Activated naive CD4-positive, alpha-beta T cell treated with Interleukin-2 at 50 U/mL for 16 hours (primary cell): ENCODE results near the gene STEAP2.

ENCODE experiments used
- DNase-seq: peaks from one replicate; pipeline ENCODE4 v3.0.0-alpha.2; 2020

STEAP2 gene

GRCh38 chr7:90194911-90195809 is 16.4 kb upstream of the STEAP2 start:
- DNase-seq: no peak

GRCh38 chr7:90201500-90202195 is 9.9 kb upstream of the STEAP2 start:
- DNase-seq: no peak

- DNase-seq: no peak
These were observed 3.6 kb upstream of the STEAP2 start for GRCh38 chr7:90207956-90208355.

- DNase-seq: no peak
These were observed 1.8 kb upstream of the STEAP2 start for GRCh38 chr7:90209776-90210175.

- DNase-seq: no peak
These were observed 1.1 kb upstream of the STEAP2 start for GRCh38 chr7:90210475-90210874.

- DNase-seq: no peak
These were observed 559 bp upstream of the STEAP2 start for GRCh38 chr7:90210981-90211380.

- no peak for DNase-seq
These were observed 582 bp downstream of the STEAP2 start for GRCh38 chr7:90212149-90212495.

GRCh38 chr7:90213521-90213920 is 2.0 kb downstream of the STEAP2 start:
- no peak for DNase-seq

GRCh38 chr7:90216080-90216674 is 4.6 kb downstream of the STEAP2 start:
- no peak for DNase-seq

- DNase-seq: no peak
These were observed 5.2 kb downstream of the STEAP2 start for GRCh38 chr7:90216771-90217170.

- DNase-seq: no peak
These were observed 10.8 kb downstream of the STEAP2 start for GRCh38 chr7:90222390-90222789.

- DNase-seq: no peak
These were observed 11.5 kb downstream of the STEAP2 start for GRCh38 chr7:90222811-90223725.

GRCh38 chr7:90224195-90224594 is 12.7 kb downstream of the STEAP2 start:
- no peak for DNase-seq

GRCh38 chr7:90225181-90225580 is 13.6 kb downstream of the STEAP2 start:
- no peak for DNase-seq

GRCh38 chr7:90225601-90226000 is 14.1 kb downstream of the STEAP2 start:
- DNase-seq: no peak

- no peak for DNase-seq
These were observed 15.7 kb downstream of the STEAP2 start for GRCh38 chr7:90227259-90227658.

GRCh38 chr7:90229682-90230081 is 18.1 kb downstream of the STEAP2 start:
- no peak for DNase-seq

- DNase-seq: no peak
These were observed 19.3 kb downstream of the STEAP2 start for GRCh38 chr7:90230834-90231233.

- no peak for DNase-seq
These were observed 19.8 kb downstream of the STEAP2 start for GRCh38 chr7:90231304-90231703.

GRCh38 chr7:90232430-90232829 is 20.9 kb downstream of the STEAP2 start:
- DNase-seq: no peak

- no peak for DNase-seq
These were observed 22.0 kb downstream of the STEAP2 start for GRCh38 chr7:90233569-90233968.

- DNase-seq: no peak
These were observed 25.3 kb downstream of the STEAP2 start for GRCh38 chr7:90236721-90237289.

- no peak for DNase-seq
These were observed 26.5 kb downstream of the STEAP2 start for GRCh38 chr7:90238022-90238421.
